GM12878 (cell line): ENCODE data around the gene THSD4.

Source experiments
- BHLHE40 ChIP-seq, 2 experiments: fragments of 450-650 bp in 1 of 2; IDR thresholded peaks; 2 replicates each; pipeline ENCODE4 v1.6.1; 2011 to 2017; ENCODE audit warnings: low read depth in 2 of 2, borderline replicate concordance in 1 of 2, improper control_type of control experiment in 1 of 2, low read length in 1 of 2, mild to moderate bottlenecking in 1 of 2
- FOXM1 ChIP-seq: IDR thresholded peaks from 2 replicates; pipeline ENCODE4 v1.6.1; 2012; ENCODE audit warnings: low read depth, mild to moderate bottlenecking, inconsistent platforms, low read length, moderate library complexity
- GABPA ChIP-seq: IDR thresholded peaks from 2 replicates; pipeline ENCODE4 v1.6.1; 2014; ENCODE audit warnings: antibody characterized with exemption, low read depth, mild to moderate bottlenecking, inconsistent platforms
- GATAD2B ChIP-seq: fragments of 450-650 bp; conservative IDR thresholded peaks from 2 replicates; pipeline ENCODE4 v1.6.1; 2017; ENCODE audit warnings: low read depth, mild to moderate bottlenecking, moderate library complexity
- SPI1 ChIP-seq: IDR thresholded peaks from 2 replicates; pipeline ENCODE4 v1.6.1; 2011; ENCODE audit warnings: low read depth, mild to moderate bottlenecking, low read length, moderate library complexity, borderline replicate concordance; ENCODE audit not compliant: insufficient read depth
- TF ChIP-seq, protein P1 (sequence below), 3 experiments: IDR thresholded peaks in 2 of 3; conservative IDR thresholded peaks in 1 of 3; 2 replicates each; pipeline ENCODE4 v1.5.1; 2011; ENCODE audit warnings: low read depth in 3 of 3, low read length in 3 of 3, mild to moderate bottlenecking in 3 of 3, control low read depth in 2 of 3, moderate library complexity in 2 of 3, inconsistent platforms in 1 of 3, mixed read lengths in 1 of 3; ENCODE audit not compliant: control insufficient read depth in 2 of 3, insufficient read depth in 1 of 3; ENCODE audit errors: extremely low read depth in 1 of 3
- TF ChIP-seq, protein P2 (sequence below): IDR thresholded peaks from 2 replicates; pipeline ENCODE4 v1.6.1; 2012; ENCODE audit warnings: low read depth, low read length, improper control_type of control experiment

DNA sequence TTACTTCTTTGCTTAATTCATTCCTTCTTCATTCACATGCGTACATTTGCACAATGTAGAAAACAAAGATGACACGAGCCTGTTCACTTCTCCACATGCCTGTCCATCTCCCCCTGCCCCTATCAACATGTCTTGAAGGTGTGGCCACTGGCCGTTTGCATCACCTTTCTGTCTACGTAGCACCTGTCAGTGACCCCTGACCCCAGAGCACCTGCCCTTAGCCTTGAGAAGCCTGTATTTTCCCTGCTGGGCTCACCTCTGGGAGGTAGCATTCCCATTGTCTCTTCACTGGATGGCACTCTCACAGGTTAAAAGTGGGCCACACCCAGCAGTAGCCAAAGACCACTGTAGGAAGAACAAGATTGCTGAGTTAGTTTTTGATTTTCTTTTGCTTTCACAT is 234.1 kb downstream of the THSD4 start:
- TF ChIP-seq, protein P1, sequence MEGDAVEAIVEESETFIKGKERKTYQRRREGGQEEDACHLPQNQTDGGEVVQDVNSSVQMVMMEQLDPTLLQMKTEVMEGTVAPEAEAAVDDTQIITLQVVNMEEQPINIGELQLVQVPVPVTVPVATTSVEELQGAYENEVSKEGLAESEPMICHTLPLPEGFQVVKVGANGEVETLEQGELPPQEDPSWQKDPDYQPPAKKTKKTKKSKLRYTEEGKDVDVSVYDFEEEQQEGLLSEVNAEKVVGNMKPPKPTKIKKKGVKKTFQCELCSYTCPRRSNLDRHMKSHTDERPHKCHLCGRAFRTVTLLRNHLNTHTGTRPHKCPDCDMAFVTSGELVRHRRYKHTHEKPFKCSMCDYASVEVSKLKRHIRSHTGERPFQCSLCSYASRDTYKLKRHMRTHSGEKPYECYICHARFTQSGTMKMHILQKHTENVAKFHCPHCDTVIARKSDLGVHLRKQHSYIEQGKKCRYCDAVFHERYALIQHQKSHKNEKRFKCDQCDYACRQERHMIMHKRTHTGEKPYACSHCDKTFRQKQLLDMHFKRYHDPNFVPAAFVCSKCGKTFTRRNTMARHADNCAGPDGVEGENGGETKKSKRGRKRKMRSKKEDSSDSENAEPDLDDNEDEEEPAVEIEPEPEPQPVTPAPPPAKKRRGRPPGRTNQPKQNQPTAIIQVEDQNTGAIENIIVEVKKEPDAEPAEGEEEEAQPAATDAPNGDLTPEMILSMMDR (IDR thresholded peaks at IDR 0.05 in 2 of 3, conservative IDR thresholded peaks at IDR 0.05 in 1 of 3; ENCODE audit: control insufficient read depth in 2 of 3, extremely low read depth in 1 of 3, insufficient read depth in 1 of 3, low read depth in 3 of 3, low read length in 3 of 3) = no peak
- TF ChIP-seq GABPA (no peak), GATAD2B (no peak), FOXM1 (no peak), SPI1 (no peak), BHLHE40 (IDR thresholded peaks at IDR 0.05; ENCODE audit: borderline replicate concordance in 1 of 2, low read depth in 2 of 2, low read length in 1 of 2) (no peak)
- TF ChIP-seq, protein P2, sequence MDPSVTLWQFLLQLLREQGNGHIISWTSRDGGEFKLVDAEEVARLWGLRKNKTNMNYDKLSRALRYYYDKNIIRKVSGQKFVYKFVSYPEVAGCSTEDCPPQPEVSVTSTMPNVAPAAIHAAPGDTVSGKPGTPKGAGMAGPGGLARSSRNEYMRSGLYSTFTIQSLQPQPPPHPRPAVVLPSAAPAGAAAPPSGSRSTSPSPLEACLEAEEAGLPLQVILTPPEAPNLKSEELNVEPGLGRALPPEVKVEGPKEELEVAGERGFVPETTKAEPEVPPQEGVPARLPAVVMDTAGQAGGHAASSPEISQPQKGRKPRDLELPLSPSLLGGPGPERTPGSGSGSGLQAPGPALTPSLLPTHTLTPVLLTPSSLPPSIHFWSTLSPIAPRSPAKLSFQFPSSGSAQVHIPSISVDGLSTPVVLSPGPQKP = no peak
